LNCAP (cell line): ENCODE data around the gene GPR52.

ENCODE experiments used
- TF ChIP-seq, protein P1 (sequence below): fragments of 450-650 bp; IDR thresholded peaks from 2 replicates; pipeline ENCODE4 v1.5.1; 2017; ENCODE audit warnings: mild to moderate bottlenecking

The GPR52 gene

DNA sequence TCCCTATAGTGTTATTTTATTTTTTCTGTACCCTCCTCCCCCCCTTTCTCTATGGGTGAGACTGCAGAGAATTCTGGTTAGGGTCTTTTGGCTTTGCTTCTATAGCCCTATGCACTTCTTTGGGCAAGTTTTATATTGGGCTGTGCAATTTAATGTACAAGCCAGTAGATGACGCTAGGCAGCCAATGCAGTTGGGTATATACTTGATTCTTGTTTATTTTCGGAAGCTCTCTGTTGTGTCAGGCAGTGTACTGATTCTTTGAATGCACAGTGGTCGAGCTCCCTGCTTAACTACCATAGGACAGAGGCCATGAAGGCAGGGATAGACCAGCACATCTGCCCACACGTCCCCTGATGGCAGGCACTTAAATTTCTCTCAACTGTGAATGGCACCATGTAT lies 34.1 kb upstream of the GPR52 start:
- TF ChIP-seq, protein P1, sequence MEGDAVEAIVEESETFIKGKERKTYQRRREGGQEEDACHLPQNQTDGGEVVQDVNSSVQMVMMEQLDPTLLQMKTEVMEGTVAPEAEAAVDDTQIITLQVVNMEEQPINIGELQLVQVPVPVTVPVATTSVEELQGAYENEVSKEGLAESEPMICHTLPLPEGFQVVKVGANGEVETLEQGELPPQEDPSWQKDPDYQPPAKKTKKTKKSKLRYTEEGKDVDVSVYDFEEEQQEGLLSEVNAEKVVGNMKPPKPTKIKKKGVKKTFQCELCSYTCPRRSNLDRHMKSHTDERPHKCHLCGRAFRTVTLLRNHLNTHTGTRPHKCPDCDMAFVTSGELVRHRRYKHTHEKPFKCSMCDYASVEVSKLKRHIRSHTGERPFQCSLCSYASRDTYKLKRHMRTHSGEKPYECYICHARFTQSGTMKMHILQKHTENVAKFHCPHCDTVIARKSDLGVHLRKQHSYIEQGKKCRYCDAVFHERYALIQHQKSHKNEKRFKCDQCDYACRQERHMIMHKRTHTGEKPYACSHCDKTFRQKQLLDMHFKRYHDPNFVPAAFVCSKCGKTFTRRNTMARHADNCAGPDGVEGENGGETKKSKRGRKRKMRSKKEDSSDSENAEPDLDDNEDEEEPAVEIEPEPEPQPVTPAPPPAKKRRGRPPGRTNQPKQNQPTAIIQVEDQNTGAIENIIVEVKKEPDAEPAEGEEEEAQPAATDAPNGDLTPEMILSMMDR = peak; percentile 69

DNA sequence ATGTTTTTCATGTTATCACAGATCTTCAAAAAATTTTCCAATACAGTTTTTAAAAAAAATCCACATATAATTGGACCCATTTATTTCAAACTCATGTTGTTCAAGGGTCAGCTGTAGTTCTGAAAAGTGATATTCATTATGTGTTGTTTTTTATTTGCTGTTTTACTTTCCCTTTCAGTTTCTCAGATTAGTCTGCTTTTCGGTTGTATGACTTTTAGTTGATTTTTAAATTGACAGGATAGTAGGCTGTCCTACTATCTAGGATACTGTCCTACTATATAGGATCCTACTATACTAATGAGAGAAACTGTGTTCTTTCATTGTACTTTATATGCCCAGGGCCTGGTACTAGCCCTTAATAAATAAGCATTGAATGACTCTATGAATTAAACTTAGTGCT lies 33.6 kb upstream of the GPR52 start:
- TF ChIP-seq, protein P1 = no peak

DNA sequence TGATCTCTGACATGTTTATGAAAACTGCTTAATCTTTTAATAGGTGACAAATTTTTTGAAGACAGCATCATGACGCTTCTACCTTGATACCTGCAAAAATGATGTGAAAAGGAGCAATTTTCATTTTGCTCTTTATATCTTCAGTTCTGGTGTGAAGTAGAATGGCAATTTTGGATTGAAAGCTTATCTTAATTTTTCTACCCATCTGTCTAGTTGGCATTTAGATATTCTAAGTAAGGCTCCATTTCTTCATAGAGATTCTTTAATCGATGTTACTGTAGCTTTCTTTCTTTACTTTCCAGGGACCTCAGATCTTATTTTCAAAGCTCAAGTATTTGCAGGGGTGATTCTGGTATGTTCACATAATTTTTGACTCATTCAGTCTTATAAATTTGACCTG lies 32.3 kb upstream of the GPR52 start:
- TF ChIP-seq, protein P1 = no peak

DNA sequence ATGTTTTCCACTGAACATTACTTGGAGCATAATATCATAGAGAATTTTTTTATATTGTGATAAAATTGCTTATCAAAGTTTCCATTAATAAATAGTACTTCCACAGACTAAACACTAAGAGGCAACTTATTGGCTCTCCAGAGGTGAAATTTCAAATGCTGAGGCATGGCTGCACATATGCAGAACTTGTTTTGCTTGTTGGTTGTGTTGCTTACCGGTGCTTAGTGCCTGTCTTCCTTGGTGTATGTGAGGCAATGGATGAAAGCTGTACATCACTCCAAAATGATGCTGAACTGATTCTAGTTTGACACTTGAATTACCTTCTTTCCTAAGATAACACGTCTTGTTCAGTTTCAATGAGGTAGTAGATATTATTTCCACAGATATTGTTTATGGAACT lies 29.8 kb upstream of the GPR52 start:
- TF ChIP-seq, protein P1 = no peak

DNA sequence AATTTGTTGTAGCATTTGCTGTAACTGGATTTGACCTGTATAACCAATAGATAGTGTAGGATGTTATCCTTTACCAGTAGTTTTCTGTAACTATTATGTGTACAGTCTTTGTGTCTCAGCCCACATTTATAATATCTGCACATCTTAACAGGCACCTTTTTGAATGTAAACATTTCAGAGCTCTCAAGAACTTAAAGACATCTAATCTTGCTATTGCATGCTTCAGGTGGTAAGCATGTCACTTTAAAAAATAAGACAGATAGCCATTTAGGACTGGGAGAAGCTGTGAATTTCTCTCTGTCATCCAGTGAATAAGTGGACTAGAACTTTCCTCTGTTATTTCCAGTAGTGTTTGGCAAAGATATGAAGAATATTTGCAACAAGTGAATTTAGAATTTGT lies 22.6 kb upstream of the GPR52 start:
- TF ChIP-seq, protein P1 = no peak

DNA sequence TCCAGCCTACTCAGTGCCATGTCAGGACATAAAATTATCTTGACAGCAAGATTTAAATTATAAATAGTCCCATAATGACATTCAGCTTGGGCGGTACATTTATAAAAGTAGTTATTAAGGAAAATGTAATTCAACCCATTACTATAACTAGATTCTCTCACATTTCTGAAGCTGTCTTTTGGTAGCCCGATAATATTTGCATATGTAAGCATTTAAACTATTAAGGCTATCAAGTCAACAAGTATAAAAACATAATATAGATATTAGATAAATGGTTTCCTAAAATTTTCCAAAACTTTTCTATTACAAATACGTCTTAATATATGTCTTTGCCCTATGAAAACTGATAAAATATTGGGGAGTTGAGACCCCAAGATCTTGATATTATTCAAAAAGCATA lies 21.6 kb upstream of the GPR52 start:
- TF ChIP-seq, protein P1 = no peak

DNA sequence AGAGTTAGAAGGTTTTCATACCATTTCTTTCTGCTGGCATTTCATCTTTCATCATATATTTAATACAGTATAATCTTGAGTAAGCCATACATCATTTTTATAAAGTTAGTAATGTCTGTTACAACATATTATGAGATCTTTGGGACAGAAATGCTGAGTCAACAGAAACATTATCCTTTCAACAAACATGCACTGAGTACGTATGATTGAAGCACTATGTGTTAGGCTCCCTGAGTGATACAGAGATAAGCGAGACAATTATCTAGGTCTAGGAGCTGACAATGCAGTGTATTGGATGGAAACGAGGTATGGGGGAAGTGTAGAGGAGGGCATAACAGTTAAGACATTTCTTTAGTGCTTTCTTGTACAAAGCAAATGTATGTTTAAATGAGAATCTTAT lies 19.7 kb upstream of the GPR52 start:
- TF ChIP-seq, protein P1 = no peak

DNA sequence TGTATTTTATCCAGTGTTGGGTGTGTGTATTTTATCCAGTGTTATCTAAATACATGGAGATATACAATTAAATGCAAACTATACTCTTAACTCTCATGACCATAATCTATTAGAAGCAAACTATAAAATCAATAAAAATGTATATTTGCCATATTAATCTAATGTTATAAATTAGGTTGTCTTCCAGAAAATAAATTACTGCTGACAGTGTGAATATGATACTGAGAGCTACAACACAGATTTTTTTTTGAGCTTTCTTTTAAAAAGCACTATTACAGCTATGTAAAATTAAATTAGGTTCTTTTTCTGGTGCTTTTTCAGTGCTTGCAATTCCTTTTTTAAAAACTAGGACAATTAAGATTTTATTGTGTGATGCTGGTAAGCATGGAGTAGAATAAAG lies 19.0 kb upstream of the GPR52 start:
- TF ChIP-seq, protein P1 = no peak
